NK-92 (cell line): Measurements from ENCODE around the gene L3HYPDH.

Source experiments
- DNase-seq: peaks from one replicate; lab custom pipeline; 2025; ENCODE audit not compliant: unreplicated experiment; lab: John Stamatoyannopoulos, UW

The L3HYPDH gene

GRCh38 chr14:59483819-59484638 lies at the start of gene L3HYPDH, which contains the start of gene JKAMP:
Gene L3HYPDH (minus strand): TSS chr14:59484408. CDS start chr14:59484316, 92 bp downstream.
Gene JKAMP (plus strand): TSS chr14:59484517. CDS start chr14:59484590, 73 bp downstream.
- DNase-seq, result peak; percentile 83

- no peak for DNase-seq
Observed at GRCh38 chr14:59532419-59532818, 48.2 kb upstream of the L3HYPDH start.

- DNase-seq, result no peak
Observed at GRCh38 chr14:59530349-59530748, 46.1 kb upstream of the L3HYPDH start.

GRCh38 chr14:59529189-59529588 lies 45.0 kb upstream of the L3HYPDH start:
- DNase-seq, result no peak

- no peak for DNase-seq
Observed at GRCh38 chr14:59520224-59520623, 36.0 kb upstream of the L3HYPDH start.

GRCh38 chr14:59511916-59512575 lies 27.8 kb upstream of the L3HYPDH start:
- DNase-seq, result no peak

- DNase-seq, result no peak
Observed at GRCh38 chr14:59510966-59511365, 26.8 kb upstream of the L3HYPDH start.

- DNase-seq, result no peak
Observed at GRCh38 chr14:59510001-59510400, 25.8 kb upstream of the L3HYPDH start.

- DNase-seq, result no peak
Observed at GRCh38 chr14:59509101-59509500, 24.9 kb upstream of the L3HYPDH start.

GRCh38 chr14:59507752-59508103 lies 23.5 kb upstream of the L3HYPDH start:
- no peak for DNase-seq

- no peak for DNase-seq
Observed at GRCh38 chr14:59507063-59507751, 23.0 kb upstream of the L3HYPDH start.

GRCh38 chr14:59503256-59503655 lies 19.0 kb upstream of the L3HYPDH start:
- no peak for DNase-seq

GRCh38 chr14:59500732-59501131 lies 16.5 kb upstream of the L3HYPDH start:
- no peak for DNase-seq

- no peak for DNase-seq
Observed at GRCh38 chr14:59492384-59492783, 8.2 kb upstream of the L3HYPDH start.

GRCh38 chr14:59490756-59491155 lies 6.5 kb upstream of the L3HYPDH start:
- no peak for DNase-seq

GRCh38 chr14:59484639-59485175 lies 499 bp upstream of the L3HYPDH start:
- DNase-seq, result no peak

GRCh38 chr14:59483363-59483762 lies 845 bp downstream of the L3HYPDH start:
- DNase-seq, result no peak

GRCh38 chr14:59482541-59483331 lies 1.5 kb downstream of the L3HYPDH start:
- DNase-seq, result no peak

- DNase-seq, result no peak
Observed at GRCh38 chr14:59481871-59482540, 2.2 kb downstream of the L3HYPDH start.

GRCh38 chr14:59481407-59481806 lies 2.8 kb downstream of the L3HYPDH start:
- DNase-seq, result no peak
